ENCODE results near the gene PDILT.

Gene PDILT

GRCh38 chr16:20349615-20350014, 54.9 kb downstream of the PDILT start:
- Mint-ChIP-seq H3K4me1 (no peaks in the 10 kb centered on the region), H3K9me3 (no peaks in the 10 kb centered on the region), H3K36me3 (no peaks in the 10 kb centered on the region), H3K27me3 (peaks cover 6% of the 10 kb centered on the region), H3K4me3 (no peak overlapping the region), H3K27ac (no peak overlapping the region)

DNA sequence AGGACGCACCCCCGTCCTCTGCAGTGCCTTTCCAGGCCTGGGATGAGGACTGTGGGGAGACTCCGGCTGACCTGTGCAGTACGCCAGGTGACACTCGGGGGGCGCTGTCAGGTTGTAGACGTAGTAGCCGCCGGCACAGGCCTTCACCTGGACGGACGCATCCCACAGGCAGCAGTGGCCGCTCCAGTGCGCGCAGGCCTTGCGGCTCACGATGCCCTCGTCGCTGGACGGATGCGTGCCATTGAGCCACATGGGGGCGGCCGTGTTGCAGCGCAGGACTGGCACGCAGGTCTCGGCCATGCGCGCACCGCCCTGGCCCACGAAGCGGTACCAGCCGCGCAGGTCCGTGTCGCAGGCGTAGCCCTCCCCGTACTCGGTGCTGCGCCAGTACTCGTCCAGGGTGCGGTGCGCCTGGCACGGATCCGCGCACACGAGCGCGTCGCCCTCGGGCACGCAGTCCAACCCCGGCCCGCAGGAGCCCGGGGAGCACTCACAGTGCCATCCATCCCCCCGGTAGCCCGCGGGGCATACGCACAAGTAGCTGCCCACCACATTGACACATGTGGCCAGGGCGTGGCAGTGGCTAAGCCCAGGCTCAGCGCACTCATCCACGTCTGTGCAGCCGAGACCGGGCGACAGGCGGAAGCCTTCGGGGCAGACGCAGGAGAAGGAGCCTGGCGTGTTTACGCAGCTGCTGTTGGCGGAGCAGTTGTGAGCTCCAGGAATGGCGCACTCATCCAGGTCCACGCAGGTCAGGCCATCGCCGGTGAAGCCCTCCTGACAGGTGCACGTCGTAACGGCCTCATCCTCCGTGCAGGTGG, 56.0 kb downstream of the PDILT start:
- no peak overlapping the region for H3K27ac Mint-ChIP-seq
- no peaks in the 10 kb centered on the region for H3K9me3 Mint-ChIP-seq
- H3K4me1 Mint-ChIP-seq, result no peaks in the 10 kb centered on the region
- H3K4me3 Mint-ChIP-seq, result no peak overlapping the region
- no peaks in the 10 kb centered on the region for H3K36me3 Mint-ChIP-seq
- peaks cover 6% of the 10 kb centered on the region for H3K27me3 Mint-ChIP-seq

- peaks cover 6% of the 10 kb centered on the region for H3K27me3 Mint-ChIP-seq
- H3K9me3 Mint-ChIP-seq, result no peaks in the 10 kb centered on the region
These were observed 56.7 kb downstream of the PDILT start for GRCh38 chr16:20347666-20348364.

DNA sequence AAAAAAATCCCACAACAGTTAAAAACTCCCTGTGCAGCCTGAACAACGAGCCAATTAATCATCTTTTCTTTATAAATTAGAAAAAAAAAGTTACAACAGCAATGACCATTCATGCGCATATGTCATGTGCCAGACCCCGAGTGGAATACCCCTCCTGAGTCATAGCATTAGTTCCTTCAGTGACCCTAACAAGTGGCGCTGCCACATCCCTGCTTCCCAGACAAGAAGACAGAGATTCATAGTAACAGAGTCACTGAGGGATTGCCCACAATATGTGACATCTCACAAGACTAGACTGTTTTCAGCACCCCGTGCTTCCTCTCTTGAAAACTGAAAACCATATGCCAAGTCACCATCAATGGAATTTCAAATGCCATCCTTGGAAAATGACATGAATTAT, 59.9 kb downstream of the PDILT start:
- H3K27me3 Mint-ChIP-seq, result peaks cover 2% of the 10 kb centered on the region
- H3K9me3 Mint-ChIP-seq, result no peaks in the 10 kb centered on the region
- no peak overlapping the region for H3K27ac Mint-ChIP-seq
- no peaks in the 10 kb centered on the region for H3K4me1 Mint-ChIP-seq
- no peaks in the 10 kb centered on the region for H3K36me3 Mint-ChIP-seq
- no peak overlapping the region for H3K4me3 Mint-ChIP-seq

More at GRCh38 chr16:20347666-20348364, 56.7 kb downstream of the PDILT start:
- no peak overlapping the region for H3K27ac Mint-ChIP-seq
- no peaks in the 10 kb centered on the region for H3K4me1 Mint-ChIP-seq
- H3K4me3 Mint-ChIP-seq, result no peak overlapping the region
- no peaks in the 10 kb centered on the region for H3K36me3 Mint-ChIP-seq

- Mint-ChIP-seq H3K27me3 (no peaks in the 10 kb centered on the region), H3K4me3 (no peak overlapping the region), H3K9me3 (no peaks in the 10 kb centered on the region), H3K4me1 (no peaks in the 10 kb centered on the region), H3K36me3 (no peaks in the 10 kb centered on the region), H3K27ac (no peak overlapping the region)
These were observed 64.8 kb downstream of the PDILT start for GRCh38 chr16:20339744-20340143.

DNA sequence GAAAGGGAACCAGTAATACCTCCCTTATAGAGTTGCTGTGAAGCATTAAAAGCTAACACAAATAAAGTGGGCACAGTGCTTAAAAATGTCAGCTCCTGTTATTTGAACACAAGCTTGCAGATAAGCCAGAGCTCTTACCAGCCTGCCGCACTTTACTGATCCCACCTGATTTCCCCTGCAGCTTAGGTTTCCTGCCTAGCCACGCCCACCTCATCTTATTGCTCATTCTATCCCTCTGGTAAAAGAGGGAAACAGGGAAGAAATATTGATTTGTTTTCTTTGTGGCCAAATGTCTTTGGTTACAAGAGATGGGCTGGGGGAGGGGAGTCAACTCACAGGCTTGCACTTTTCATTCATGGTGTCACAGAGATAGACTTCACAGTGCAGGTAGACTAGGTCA, 67.6 kb downstream of the PDILT start:
- no peak overlapping the region for H3K27ac Mint-ChIP-seq
- no peak overlapping the region for H3K4me3 Mint-ChIP-seq
- H3K4me1 Mint-ChIP-seq, result no peaks in the 10 kb centered on the region
- H3K9me3 Mint-ChIP-seq, result no peaks in the 10 kb centered on the region
- H3K36me3 Mint-ChIP-seq, result no peaks in the 10 kb centered on the region
- peaks cover 2% of the 10 kb centered on the region for H3K27me3 Mint-ChIP-seq

GRCh38 chr16:20334396-20334795, 70.1 kb downstream of the PDILT start:
- H3K36me3 Mint-ChIP-seq, result no peaks in the 10 kb centered on the region
- H3K9me3 Mint-ChIP-seq, result no peaks in the 10 kb centered on the region
- peaks cover 2% of the 10 kb centered on the region for H3K27me3 Mint-ChIP-seq
- no peak overlapping the region for H3K27ac Mint-ChIP-seq
- H3K4me1 Mint-ChIP-seq, result no peaks in the 10 kb centered on the region
- no peak overlapping the region for H3K4me3 Mint-ChIP-seq

- no peak overlapping the region for H3K27ac Mint-ChIP-seq
- no peaks in the 10 kb centered on the region for H3K9me3 Mint-ChIP-seq
- no peak overlapping the region for H3K4me3 Mint-ChIP-seq
- no peaks in the 10 kb centered on the region for H3K36me3 Mint-ChIP-seq
- H3K4me1 Mint-ChIP-seq, result no peaks in the 10 kb centered on the region
- peaks cover 3% of the 10 kb centered on the region for H3K27me3 Mint-ChIP-seq
These were observed 71.4 kb downstream of the PDILT start for GRCh38 chr16:20333120-20333519.

DNA sequence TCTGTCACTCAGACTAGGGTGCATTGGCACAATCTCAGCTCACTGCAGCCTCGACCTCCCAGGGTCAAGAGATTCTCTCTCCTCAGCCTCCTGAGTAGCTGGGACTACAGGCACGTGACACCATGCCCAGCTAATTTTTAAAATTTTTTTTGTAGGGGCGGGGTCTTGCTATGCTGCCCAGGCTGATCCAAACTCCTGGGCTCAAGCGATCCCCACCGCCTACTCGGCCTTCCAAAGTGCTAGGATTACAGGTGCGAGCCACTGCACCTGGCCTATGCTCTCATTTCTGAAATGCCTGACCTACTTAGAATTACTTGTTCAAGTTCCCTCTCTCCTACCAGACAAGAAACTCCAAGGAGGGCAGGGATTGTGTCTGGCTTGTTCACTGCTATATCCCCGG, 72.1 kb downstream of the PDILT start:
- Mint-ChIP-seq H3K4me3 (no peak overlapping the region), H3K4me1 (no peaks in the 10 kb centered on the region), H3K9me3 (no peaks in the 10 kb centered on the region), H3K27me3 (peaks cover 3% of the 10 kb centered on the region), H3K27ac (no peak overlapping the region), H3K36me3 (no peaks in the 10 kb centered on the region)

- peaks cover 3% of the 10 kb centered on the region for H3K27me3 Mint-ChIP-seq
- no peaks in the 10 kb centered on the region for H3K4me1 Mint-ChIP-seq
- H3K27ac Mint-ChIP-seq, result no peak overlapping the region
- no peak overlapping the region for H3K4me3 Mint-ChIP-seq
- H3K36me3 Mint-ChIP-seq, result no peaks in the 10 kb centered on the region
- H3K9me3 Mint-ChIP-seq, result no peaks in the 10 kb centered on the region
These were observed 72.9 kb downstream of the PDILT start for GRCh38 chr16:20331635-20332034.

DNA sequence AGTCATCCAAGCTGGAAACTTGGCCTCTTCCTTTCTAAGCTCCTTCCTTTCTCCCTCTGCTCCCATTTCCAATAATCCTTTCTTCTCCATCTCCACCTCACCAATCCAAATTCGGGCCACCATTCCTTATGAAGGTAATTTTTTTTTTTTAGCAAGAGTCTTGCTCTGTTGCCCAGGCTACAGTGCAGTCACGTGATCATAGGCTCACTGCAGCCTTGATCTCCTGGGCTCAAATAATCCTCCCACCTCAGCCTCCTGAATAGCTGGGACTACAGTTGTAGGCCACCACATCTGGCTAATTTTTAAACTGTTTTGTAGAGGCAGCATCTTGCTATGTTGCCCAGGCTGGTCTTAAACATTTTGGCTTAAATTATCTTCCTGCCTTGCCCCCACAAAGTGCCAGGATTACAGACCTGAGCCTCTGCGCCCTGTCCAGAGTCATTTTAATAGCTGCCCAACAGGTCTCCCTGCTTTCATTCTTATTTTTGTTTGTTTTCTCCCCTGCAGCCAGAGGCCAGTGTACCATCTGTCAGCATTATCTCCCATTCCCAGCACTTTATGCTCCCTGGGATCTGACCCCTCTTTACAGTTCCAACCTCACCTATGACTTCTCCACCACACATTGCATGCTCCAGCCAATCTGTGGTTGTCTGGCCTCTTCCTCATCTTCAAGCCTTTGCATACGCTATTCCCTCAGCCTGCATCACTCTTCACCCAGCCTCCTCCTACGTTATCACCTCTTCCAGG, 75.0 kb downstream of the PDILT start:
- H3K4me1 Mint-ChIP-seq, result no peaks in the 10 kb centered on the region
- no peaks in the 10 kb centered on the region for H3K9me3 Mint-ChIP-seq
- no peak overlapping the region for H3K27ac Mint-ChIP-seq
- H3K4me3 Mint-ChIP-seq, result no peak overlapping the region
- H3K36me3 Mint-ChIP-seq, result no peaks in the 10 kb centered on the region
- H3K27me3 Mint-ChIP-seq, result peaks cover 3% of the 10 kb centered on the region

DNA sequence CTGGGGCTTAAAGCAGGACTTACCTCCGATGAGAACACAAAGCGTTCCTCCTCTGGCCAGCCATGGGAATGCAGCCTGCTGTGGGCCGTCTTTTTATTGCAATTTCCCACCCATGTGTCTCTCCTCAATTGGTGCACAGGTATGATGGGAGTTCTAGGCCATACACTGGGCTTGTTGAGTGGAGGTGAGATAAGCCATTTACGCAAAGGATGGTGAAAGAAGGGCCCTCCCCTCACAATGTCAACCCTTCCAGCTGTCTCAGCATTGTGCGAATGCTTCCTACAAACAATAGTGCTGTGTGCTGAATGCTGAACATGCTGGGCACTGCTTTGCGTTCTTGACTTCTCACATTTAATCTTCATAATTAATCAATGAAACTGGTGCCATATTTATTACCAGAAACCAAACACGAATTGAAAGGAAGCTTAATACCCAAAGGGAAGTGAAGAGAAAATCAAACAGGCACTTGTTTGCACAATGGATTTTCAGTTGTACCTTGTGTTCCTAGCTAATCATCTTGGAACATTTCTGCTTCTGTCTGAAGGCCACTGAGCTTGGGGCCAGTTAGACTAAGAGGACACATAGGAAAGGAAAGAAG, 77.0 kb downstream of the PDILT start, which contains the start of gene GP2:
Gene GP2 (minus strand): TSS at position 70 of the 598 bp plus-strand sequence. CDS start 1,082 bp downstream, outside the sequence.
- H3K9me3 Mint-ChIP-seq, result no peaks in the 10 kb centered on the region
- no peak within 1 kb of the TSS for H3K27ac Mint-ChIP-seq
- H3K4me3 Mint-ChIP-seq, result no peak within 1 kb of the TSS
- H3K27me3 Mint-ChIP-seq, result peaks cover 3% of the 10 kb centered on the region
- no peaks in the 10 kb centered on the region for H3K36me3 Mint-ChIP-seq
- no peaks in the 10 kb centered on the region for H3K4me1 Mint-ChIP-seq

DNA sequence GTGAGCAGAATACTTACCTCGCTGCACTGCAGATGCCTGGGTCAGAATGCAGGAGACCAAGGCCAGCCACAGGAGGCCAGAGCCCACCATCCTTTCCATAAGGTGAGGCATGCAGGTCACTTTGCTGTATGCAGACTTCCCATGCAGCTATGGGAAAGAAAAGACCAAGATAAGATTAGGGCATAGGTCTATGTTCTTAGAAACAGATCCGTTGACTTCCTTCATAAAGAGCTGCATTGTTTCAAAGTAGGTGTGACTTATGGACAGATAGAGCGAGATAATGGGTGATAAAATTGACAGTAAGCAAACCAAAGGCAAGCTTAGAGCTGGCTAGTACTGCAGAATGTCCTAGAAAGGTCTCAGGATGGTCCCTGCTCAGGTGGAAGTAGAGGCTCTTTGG, 78.2 kb downstream of the PDILT start:
- Mint-ChIP-seq H3K27me3 (peaks cover 3% of the 10 kb centered on the region), H3K27ac (no peak overlapping the region), H3K36me3 (no peaks in the 10 kb centered on the region), H3K4me3 (no peak overlapping the region), H3K4me1 (no peaks in the 10 kb centered on the region), H3K9me3 (no peaks in the 10 kb centered on the region)

GRCh38 chr16:20325005-20325404, 79.5 kb downstream of the PDILT start:
- no peaks in the 10 kb centered on the region for H3K36me3 Mint-ChIP-seq
- H3K27ac Mint-ChIP-seq, result no peak overlapping the region
- H3K4me1 Mint-ChIP-seq, result no peaks in the 10 kb centered on the region
- no peaks in the 10 kb centered on the region for H3K9me3 Mint-ChIP-seq
- peaks cover 3% of the 10 kb centered on the region for H3K27me3 Mint-ChIP-seq
- no peak overlapping the region for H3K4me3 Mint-ChIP-seq

DNA sequence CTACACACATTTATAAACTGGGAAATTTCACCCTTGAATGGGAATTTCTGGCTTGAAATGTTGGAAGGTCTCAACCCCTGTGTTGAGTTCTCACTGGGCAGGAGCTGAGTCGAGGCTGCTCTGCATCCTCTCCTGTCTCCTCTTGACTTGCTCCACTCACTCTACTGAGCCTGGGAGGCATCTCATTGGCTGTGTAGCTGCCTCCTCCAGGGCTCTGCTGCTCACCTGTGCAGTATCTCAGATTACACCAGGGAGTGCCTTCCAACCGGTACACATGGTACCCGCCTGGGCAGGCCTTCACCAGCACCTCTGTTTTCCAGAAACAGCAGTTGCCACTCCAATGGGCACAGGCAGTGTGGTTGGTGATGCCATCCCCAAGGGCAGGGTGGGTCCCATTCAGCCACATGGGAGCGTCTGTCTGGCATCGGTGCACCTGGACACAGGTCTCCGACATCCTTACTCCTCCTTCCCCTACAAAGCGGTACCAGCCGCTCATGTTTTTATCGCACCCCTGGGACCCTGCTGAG, 80.9 kb downstream of the PDILT start:
- H3K4me3 Mint-ChIP-seq, result no peak overlapping the region
- peaks cover 2% of the 10 kb centered on the region for H3K27me3 Mint-ChIP-seq
- H3K27ac Mint-ChIP-seq, result no peak overlapping the region
- H3K4me1 Mint-ChIP-seq, result no peaks in the 10 kb centered on the region
- no peaks in the 10 kb centered on the region for H3K36me3 Mint-ChIP-seq
- H3K9me3 Mint-ChIP-seq, result no peaks in the 10 kb centered on the region

All from activated naive CD4-positive, alpha-beta T cell treated with anti-CD3 and anti-CD28 coated beads, Interleukin-2, amount 50 U/mL, for 24 hours (primary cell).